MM.1S (cell line): ENCODE measurements around the gene HGD.

Experiments used
- DNase-seq: peaks from one replicate; pipeline ENCODE4 v3.0.0-alpha.2; 2015
- H2AFZ ChIP-seq: fragments of 300-600 bp; sonication (generic); 2 replicates; pipeline ENCODE4 v1.6.0; 2016; ENCODE audit warnings: antibody characterized with exemption, low read length
- H3F3A ChIP-seq: fragments of 300-600 bp; sonication (generic); 2 replicates; pipeline ENCODE4 v1.6.1; 2016; ENCODE audit warnings: mild to moderate bottlenecking, antibody characterized with exemption, low read length, moderate library complexity, mixed read lengths; ENCODE audit not compliant: insufficient read depth
- H3K27ac ChIP-seq: fragments of 300-600 bp; sonication (generic); 2 replicates; pipeline ENCODE4 v1.5.1; 2016; ENCODE audit warnings: mild to moderate bottlenecking, low read length
- H3K27me3 ChIP-seq: fragments of 300-600 bp; sonication (generic); replicated peaks from 2 replicates; pipeline ENCODE4 v1.6.0; 2016; ENCODE audit warnings: low read length; ENCODE audit not compliant: insufficient read depth
- H3K36me3 ChIP-seq: fragments of 300-600 bp; sonication (generic); replicated peaks from 2 replicates; pipeline ENCODE4 v1.6.1; 2016; ENCODE audit warnings: mild to moderate bottlenecking, low read length, mixed read lengths; ENCODE audit not compliant: insufficient read depth
- H3K4me1 ChIP-seq: fragments of 300-600 bp; sonication (generic); 2 replicates; pipeline ENCODE4 v1.6.1; 2016; ENCODE audit warnings: low read length, mixed read lengths
- H3K4me2 ChIP-seq: fragments of 300-600 bp; sonication (generic); 2 replicates; pipeline ENCODE4 v1.6.0; 2016; ENCODE audit warnings: low read depth, low read length
- H3K4me3 ChIP-seq: fragments of 300-600 bp; sonication (generic); 2 replicates; pipeline ENCODE4 v1.5.1; 2016; ENCODE audit warnings: low read length, mixed read lengths
- H3K79me2 ChIP-seq: fragments of 300-600 bp; sonication (generic); 2 replicates; pipeline ENCODE4 v1.6.1; 2016; ENCODE audit warnings: mixed run types, low read length, mixed read lengths
- H3K9ac ChIP-seq: fragments of 300-600 bp; sonication (generic); 2 replicates; pipeline ENCODE4 v1.6.1; 2016; ENCODE audit warnings: low read length, mixed read lengths
- H3K9me2 ChIP-seq: fragments of 300-600 bp; sonication (generic); replicated peaks from 2 replicates; pipeline ENCODE4 v1.6.1; 2016; ENCODE audit warnings: mild to moderate bottlenecking, low read length, mixed read lengths; ENCODE audit not compliant: insufficient read depth
- H3K9me3 ChIP-seq: fragments of 300-600 bp; sonication (generic); replicated peaks from 2 replicates; pipeline ENCODE4 v1.6.1; 2016; ENCODE audit warnings: mild to moderate bottlenecking, low read length, mixed read lengths; ENCODE audit not compliant: insufficient read depth
- H4K20me1 ChIP-seq: fragments of 300-600 bp; sonication (generic); 2 replicates; pipeline ENCODE4 v1.6.1; 2016; ENCODE audit warnings: mild to moderate bottlenecking, low read length, moderate library complexity, mixed read lengths; ENCODE audit not compliant: insufficient read depth
- CTCF ChIP-seq: fragments of 300-600 bp; sonication (generic); IDR thresholded peaks from 2 replicates; pipeline ENCODE4 v1.5.1; 2016; ENCODE audit warnings: antibody characterized with exemption, low read length, mixed read lengths
- EZH2 ChIP-seq: fragments of 300-600 bp; sonication (generic); optimal IDR thresholded peaks from 2 replicates; pipeline ENCODE3; 2017; ENCODE audit warnings: low read depth, mild to moderate bottlenecking, antibody characterized with exemption, low read length, mixed read lengths
- EZH2phosphoT487 ChIP-seq: fragments of 300-600 bp; sonication (generic); IDR thresholded peaks from 2 replicates; pipeline ENCODE4 v1.6.1; 2018; ENCODE audit warnings: antibody characterized with exemption, low read length

The HGD gene

GRCh38 chr3:120634539-120634938 lies 47.5 kb downstream of the HGD start:
- no peaks in the 10 kb centered on the region for H3F3A ChIP-seq
- H3K79me2 ChIP-seq: no peaks in the 10 kb centered on the region
- H3K9me2 ChIP-seq: no peaks in the 10 kb centered on the region
- no peaks in the 10 kb centered on the region for H3K27me3 ChIP-seq
- H4K20me1 ChIP-seq: no peaks in the 10 kb centered on the region
- H3K4me3 ChIP-seq: no peak overlapping the region
- DNase-seq: no peak
- H2AFZ ChIP-seq: no peak overlapping the region
- H3K27ac ChIP-seq: no peak overlapping the region
- H3K9me3 ChIP-seq: no peaks in the 10 kb centered on the region
- H3K9ac ChIP-seq: no peak overlapping the region
- H3K4me1 ChIP-seq: no peaks in the 10 kb centered on the region
- H3K4me2 ChIP-seq: no peak overlapping the region
- TF ChIP-seq EZH2phosphoT487 (no peak), EZH2 (no peak), CTCF (no peak)
- H3K36me3 ChIP-seq: no peaks in the 10 kb centered on the region

- no peaks in the 10 kb centered on the region for H3K79me2 ChIP-seq
- no peak for TF ChIP-seq CTCF
- TF ChIP-seq EZH2: no peak
- TF ChIP-seq EZH2phosphoT487: no peak
- no peak overlapping the region for H3K9ac ChIP-seq
- H3K9me3 ChIP-seq: no peaks in the 10 kb centered on the region
- no peak for DNase-seq
- H3K36me3 ChIP-seq: no peaks in the 10 kb centered on the region
- H3K4me2 ChIP-seq: no peak overlapping the region
- no peaks in the 10 kb centered on the region for H3K9me2 ChIP-seq
- H3F3A ChIP-seq: no peaks in the 10 kb centered on the region
- no peak overlapping the region for H2AFZ ChIP-seq
- no peak overlapping the region for H3K4me3 ChIP-seq
- no peaks in the 10 kb centered on the region for H4K20me1 ChIP-seq
- H3K27ac ChIP-seq: no peak overlapping the region
- H3K27me3 ChIP-seq: no peaks in the 10 kb centered on the region
- H3K4me1 ChIP-seq: no peaks in the 10 kb centered on the region
These were observed 56.9 kb downstream of the HGD start for GRCh38 chr3:120625159-120625586.

- H4K20me1 ChIP-seq: no peaks in the 10 kb centered on the region
- H3K4me2 ChIP-seq: no peak overlapping the region
- no peaks in the 10 kb centered on the region for H3K79me2 ChIP-seq
- H3K4me1 ChIP-seq: no peaks in the 10 kb centered on the region
- no peak overlapping the region for H2AFZ ChIP-seq
- no peak overlapping the region for H3K9ac ChIP-seq
- no peaks in the 10 kb centered on the region for H3K27me3 ChIP-seq
- H3K27ac ChIP-seq: no peak overlapping the region
- H3K9me3 ChIP-seq: no peaks in the 10 kb centered on the region
- H3K4me3 ChIP-seq: no peak overlapping the region
- H3K36me3 ChIP-seq: no peaks in the 10 kb centered on the region
- no peaks in the 10 kb centered on the region for H3F3A ChIP-seq
- no peak for DNase-seq
- TF ChIP-seq CTCF (no peak), EZH2phosphoT487 (no peak), EZH2 (no peak)
- H3K9me2 ChIP-seq: no peaks in the 10 kb centered on the region
These were observed 58.3 kb downstream of the HGD start for GRCh38 chr3:120623727-120624093.
